GM23248 (cell line): ENCODE data around the gene TMEM273.

Experiments used
- EZH2 ChIP-seq: fragments of 200-600 bp; sonication (generic); IDR thresholded peaks from 2 replicates; pipeline ENCODE4 v1.6.1; 2018; ENCODE audit warnings: antibody characterized with exemption, mild to moderate bottlenecking; ENCODE audit not compliant: insufficient read depth, poor library complexity, severe bottlenecking
- EZH2phosphoT487 ChIP-seq: fragments of 200-600 bp; sonication (generic); IDR thresholded peaks from 2 replicates; pipeline ENCODE4 v1.6.1; 2018; ENCODE audit warnings: antibody characterized with exemption, moderate library complexity, mild to moderate bottlenecking, low read depth; ENCODE audit not compliant: insufficient read depth

DNA sequence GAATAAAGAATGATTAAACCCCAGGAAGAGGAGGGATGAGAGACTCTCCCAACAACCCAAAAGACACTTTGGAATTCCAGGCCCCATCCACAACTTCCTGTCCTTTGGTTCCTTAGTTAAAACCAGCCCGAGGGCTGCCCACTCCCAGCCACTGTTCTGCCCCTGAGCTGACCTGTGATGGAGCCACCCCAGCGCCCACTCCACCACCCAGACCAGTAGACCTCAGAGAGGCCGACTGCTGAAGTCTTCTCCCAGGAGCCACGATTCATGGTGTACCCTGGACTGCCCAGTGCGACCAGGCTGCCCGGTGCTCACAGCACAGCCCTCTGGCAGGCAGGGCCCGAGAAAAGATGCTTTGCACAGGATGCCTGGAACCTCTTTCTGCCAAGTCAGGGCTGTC, 79.5 kb downstream of the TMEM273 start:
- TF ChIP-seq EZH2phosphoT487 (no peak), EZH2 (no peak)
